HepG2 (cell line): ENCODE data around the gene BLOC1S1. TPM values are rescaled to one million over a fixed set of nuclear protein-coding genes. Genes with fewer than 3 reads are reported as not detected.

Experiments used
- ATAC-seq: fragments of 200-7000 bp; cut with Tn5 transposase; 3 replicates; pipeline ENCODE4 v1.9.1; 2020; ENCODE audit warnings: mild to moderate bottlenecking, moderate library complexity
- BruUV-seq: library from RNA; stranded (reverse); fragments of 400-500 nt; replicated peaks from 2 replicates; lab custom pipeline; 2021; lab: Mats Ljungman, UMichigan
- CTCF ChIA-PET: fragments of 300-600 bp; formaldehyde crosslinking; extraction: SDS; loops from one replicate; lab custom pipeline; 2021; ENCODE audit warnings: low total read pairs, inconsistent platforms, low intra/inter-chr PET ratio; lab: Yijun Ruan, JAX
- POLR2A ChIA-PET: fragments of 350-600 bp; sonication (Branson Sonifier 250); formaldehyde crosslinking; loops from one replicate; lab custom pipeline; 2020; ENCODE audit warnings: antibody characterized with exemption, inconsistent platforms; lab: Yijun Ruan, JAX
- DNase-seq: peaks from one replicate; pipeline ENCODE4 v3.0.0-alpha.2; 2015; ENCODE audit warnings: low spot score
- FAIRE-seq: peaks from 3 replicates; lab custom pipeline; 2011; peaks lifted over from hg19 to GRCh38; lab: Jason Lieb, UNC
- H2AFZ ChIP-seq: one replicate; pipeline ENCODE4 v1.6.1; 2011; ENCODE audit warnings: low read length, inconsistent platforms
- H3K27ac ChIP-seq: fragments of 300-600 bp; 3 replicates; pipeline ENCODE4 v1.8.0; 2011; ENCODE audit warnings: mixed run types, mild to moderate bottlenecking, mixed read lengths, low read length, inconsistent platforms; ENCODE audit not compliant: insufficient read depth; ENCODE audit errors: extremely low read length
- H3K27me3 ChIP-seq, 2 experiments: fragments of 200-600 bp in 1 of 2; 2 replicates in 1 of 2; 3 replicates in 1 of 2; pipeline versions ENCODE4 v1.6.0 to v1.8.0; 2011; ENCODE audit warnings: low read length in 2 of 2, mild to moderate bottlenecking in 2 of 2, moderate library complexity in 2 of 2, inconsistent platforms in 1 of 2; ENCODE audit not compliant: insufficient read depth in 2 of 2, control insufficient read depth in 1 of 2
- H3K36me3 ChIP-seq, 2 experiments: fragments of 200-600 bp in 1 of 2; replicated peaks in 1 of 2; 2 replicates in 1 of 2; 3 replicates in 1 of 2; pipeline versions ENCODE4 v1.5.1 to v1.8.0; 2011; ENCODE audit warnings: low read length in 2 of 2, inconsistent platforms in 1 of 2; ENCODE audit not compliant: insufficient read depth in 2 of 2, control insufficient read depth in 1 of 2
- H3K4me1 ChIP-seq: 2 replicates; pipeline ENCODE4 v1.5.1; 2012; ENCODE audit warnings: low read length, inconsistent platforms; ENCODE audit not compliant: insufficient read depth
- H3K4me2 ChIP-seq: 2 replicates; pipeline ENCODE4 v1.6.0; 2011; ENCODE audit warnings: low read depth, low read length, inconsistent platforms
- H3K4me3 ChIP-seq, 3 experiments: fragments of 200-600 bp in 1 of 3; sonication (generic), shearing (Covaris generic) in 1 of 3; replicated peaks in 1 of 3; 2 replicates each; pipeline ENCODE4 v1.5.1; 2011 to 2016; ENCODE audit warnings: low read length in 3 of 3, inconsistent platforms in 2 of 3, low read depth in 2 of 3, mild to moderate bottlenecking in 2 of 3, control low read depth in 1 of 3, mixed read lengths in 1 of 3; ENCODE audit not compliant: insufficient read depth in 1 of 3
- H3K79me2 ChIP-seq: one replicate; pipeline ENCODE4 v1.6.1; 2011; ENCODE audit warnings: low read length, inconsistent platforms; ENCODE audit not compliant: insufficient read depth
- H3K9ac ChIP-seq: 2 replicates; pipeline ENCODE4 v1.6.0; 2011; ENCODE audit warnings: mild to moderate bottlenecking, low read depth, low read length, inconsistent platforms; ENCODE audit not compliant: insufficient read depth
- H3K9me3 ChIP-seq: 2 replicates; pipeline ENCODE4 v1.5.1; 2012; ENCODE audit warnings: mild to moderate bottlenecking, low read length
- H4K20me1 ChIP-seq: 2 replicates; pipeline ENCODE4 v1.6.0; 2011; ENCODE audit warnings: inconsistent platforms, mild to moderate bottlenecking, low read length, moderate library complexity; ENCODE audit not compliant: insufficient read depth
- AGO2 ChIP-seq: fragments of 200-400 bp; formaldehyde crosslinking; optimal IDR thresholded peaks from 2 replicates; pipeline ENCODE3; 2017; ENCODE audit warnings: mild to moderate bottlenecking, low read depth, low read length, moderate library complexity
- AKAP8 ChIP-seq: sonication (generic); formaldehyde crosslinking; IDR thresholded peaks from 2 replicates; pipeline ENCODE4 v1.5.1; 2020; ENCODE audit warnings: mild to moderate bottlenecking, missing genetic modification reagents
- CAMTA2 ChIP-seq: sonication (generic); formaldehyde crosslinking; IDR thresholded peaks from 2 replicates; pipeline ENCODE4 v1.4.0; 2020; ENCODE audit warnings: mild to moderate bottlenecking, missing genetic modification reagents, borderline replicate concordance
- HIVEP1 ChIP-seq: sonication (generic); formaldehyde crosslinking; IDR thresholded peaks from 2 replicates; pipeline ENCODE4 v1.4.0; 2020; ENCODE audit warnings: mild to moderate bottlenecking, missing genetic modification reagents
- NKX3-1 ChIP-seq: sonication (generic); formaldehyde crosslinking; IDR thresholded peaks from 2 replicates; pipeline ENCODE4 v1.5.0; 2020; ENCODE audit warnings: missing genetic modification reagents
- RBAK ChIP-seq: sonication (generic); formaldehyde crosslinking; IDR thresholded peaks from 2 replicates; pipeline ENCODE4 v1.5.1; 2020; ENCODE audit warnings: mild to moderate bottlenecking, missing genetic modification reagents
- SOX13 ChIP-seq, 3 experiments: fragments of 450-650 bp in 1 of 3; sonication (generic) in 1 of 3; formaldehyde crosslinking in 1 of 3; IDR thresholded peaks in 2 of 3; conservative IDR thresholded peaks in 1 of 3; 2 replicates each; pipeline versions ENCODE4 v1.5.0 to v1.6.1; 2016 to 2020; ENCODE audit warnings: antibody characterized with exemption in 1 of 3, mild to moderate bottlenecking in 1 of 3, missing compliant biosample characterization in 1 of 3, missing genetic modification reagents in 1 of 3, moderate library complexity in 1 of 3
- XRCC5 ChIP-seq: fragments of 200-400 bp; formaldehyde crosslinking; optimal IDR thresholded peaks from 2 replicates; pipeline ENCODE3; 2017; ENCODE audit warnings: mild to moderate bottlenecking, low read length
- ZFX ChIP-seq: sonication (generic); formaldehyde crosslinking; IDR thresholded peaks from 2 replicates; pipeline ENCODE4 v1.4.0; 2020; ENCODE audit warnings: mild to moderate bottlenecking, low read depth, missing genetic modification reagents, moderate library complexity
- WGBS: methylation state at CpG from one replicate; pipeline ENCODE4 v1.1.6; 2017; ENCODE audit warnings: low lambda C conversion rate; 5-methylcytosine and 5-hydroxymethylcytosine counted together
- in situ Hi-C: cut with HindIII; loops from 2 replicates; pipeline ENCODE4 v1.10.0; 2017; ENCODE audit warnings: low pct_unique_long_range_greater_than_20kb; ENCODE audit not compliant: extremely low pct_ligation_motif_present
- intact Hi-C: fragments of 100-400 bp; cut with micrococcal nuclease; formaldehyde crosslinking; loops from one replicate; pipeline ENCODE4 v1.10.0; 2022; ENCODE audit not compliant: unreplicated experiment
- polyA plus RNA-seq, 8 experiments: library from polyadenylated mRNA; depleted of rRNA in 3 of 8; stranded (reverse) in 7 of 8; unstranded in 1 of 8; fragments of >200 nt; fragmentation: Illumina TruSeq in 4 of 8; extraction: Trizol in 4 of 8; gene quantifications; 2 replicates each; pipeline versions ENCODE4 v1.2.1 to v1.2.3, GENCODE V29; 2011 to 2016; ENCODE audit warnings: low read depth in 4 of 8, missing spikeins in 1 of 8, mixed read lengths in 1 of 8; ENCODE audit not compliant: insufficient read depth in 1 of 8
- total RNA-seq, 5 experiments: library from RNA; depleted of rRNA; stranded (reverse); fragments of >200 nt; fragmentation: Illumina TruSeq; extraction: Trizol; gene quantifications; 2 replicates each; pipeline ENCODE4 v1.2.3, GENCODE V29; 2016; ENCODE audit warnings: low read depth in 1 of 5
- TF ChIP-seq, protein P1 (sequence below): sonication (generic); formaldehyde crosslinking; IDR thresholded peaks from 2 replicates; pipeline ENCODE4 v1.5.1; 2020; ENCODE audit warnings: mild to moderate bottlenecking, missing genetic modification reagents, moderate library complexity
- TF ChIP-seq, protein P2 (sequence below): sonication (generic); formaldehyde crosslinking; IDR thresholded peaks from 2 replicates; pipeline ENCODE4 v1.8.0; 2022; ENCODE audit warnings: missing genetic modification reagents, mild to moderate bottlenecking, moderate library complexity, borderline replicate concordance
- TF ChIP-seq, protein P3 (sequence below): sonication (generic); formaldehyde crosslinking; IDR thresholded peaks from 2 replicates; pipeline ENCODE4 v1.9.0; 2021; ENCODE audit warnings: missing genetic modification reagents, borderline replicate concordance

The BLOC1S1 gene
- total and polyA plus RNA-seq, 2 of the 13 experiments (the other 11 are each of a cell fraction or from before 2014, with no cell fraction given), result 55.1 to 95.3 TPM

DNA sequence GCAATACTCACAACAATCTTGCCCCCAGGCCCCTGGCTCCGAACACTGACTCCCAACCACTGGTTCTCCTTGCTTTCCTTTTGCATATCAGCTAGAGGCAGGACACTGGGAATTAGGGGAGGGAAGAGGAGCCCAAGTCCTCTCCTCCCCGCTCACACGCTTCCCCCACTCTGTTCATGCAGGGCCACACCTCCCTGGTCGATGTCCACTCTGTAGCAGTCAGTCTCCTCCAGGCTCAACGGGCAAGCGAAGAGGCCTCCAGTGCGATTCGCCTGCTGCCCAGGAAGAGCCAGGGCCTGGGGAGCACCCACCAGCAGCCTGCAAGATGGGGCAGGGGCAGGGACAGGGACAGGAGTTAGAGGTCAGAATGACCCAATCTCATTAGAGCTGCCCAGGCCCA is 13.0 kb upstream of the BLOC1S1 start (continued):
- TF ChIP-seq, protein P1, sequence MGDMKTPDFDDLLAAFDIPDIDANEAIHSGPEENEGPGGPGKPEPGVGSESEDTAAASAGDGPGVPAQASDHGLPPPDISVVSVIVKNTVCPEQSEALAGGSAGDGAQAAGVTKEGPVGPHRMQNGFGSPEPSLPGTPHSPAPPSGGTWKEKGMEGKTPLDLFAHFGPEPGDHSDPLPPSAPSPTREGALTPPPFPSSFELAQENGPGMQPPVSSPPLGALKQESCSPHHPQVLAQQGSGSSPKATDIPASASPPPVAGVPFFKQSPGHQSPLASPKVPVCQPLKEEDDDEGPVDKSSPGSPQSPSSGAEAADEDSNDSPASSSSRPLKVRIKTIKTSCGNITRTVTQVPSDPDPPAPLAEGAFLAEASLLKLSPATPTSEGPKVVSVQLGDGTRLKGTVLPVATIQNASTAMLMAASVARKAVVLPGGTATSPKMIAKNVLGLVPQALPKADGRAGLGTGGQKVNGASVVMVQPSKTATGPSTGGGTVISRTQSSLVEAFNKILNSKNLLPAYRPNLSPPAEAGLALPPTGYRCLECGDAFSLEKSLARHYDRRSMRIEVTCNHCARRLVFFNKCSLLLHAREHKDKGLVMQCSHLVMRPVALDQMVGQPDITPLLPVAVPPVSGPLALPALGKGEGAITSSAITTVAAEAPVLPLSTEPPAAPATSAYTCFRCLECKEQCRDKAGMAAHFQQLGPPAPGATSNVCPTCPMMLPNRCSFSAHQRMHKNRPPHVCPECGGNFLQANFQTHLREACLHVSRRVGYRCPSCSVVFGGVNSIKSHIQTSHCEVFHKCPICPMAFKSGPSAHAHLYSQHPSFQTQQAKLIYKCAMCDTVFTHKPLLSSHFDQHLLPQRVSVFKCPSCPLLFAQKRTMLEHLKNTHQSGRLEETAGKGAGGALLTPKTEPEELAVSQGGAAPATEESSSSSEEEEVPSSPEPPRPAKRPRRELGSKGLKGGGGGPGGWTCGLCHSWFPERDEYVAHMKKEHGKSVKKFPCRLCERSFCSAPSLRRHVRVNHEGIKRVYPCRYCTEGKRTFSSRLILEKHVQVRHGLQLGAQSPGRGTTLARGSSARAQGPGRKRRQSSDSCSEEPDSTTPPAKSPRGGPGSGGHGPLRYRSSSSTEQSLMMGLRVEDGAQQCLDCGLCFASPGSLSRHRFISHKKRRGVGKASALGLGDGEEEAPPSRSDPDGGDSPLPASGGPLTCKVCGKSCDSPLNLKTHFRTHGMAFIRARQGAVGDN (CRISPR knock-in tag), result peak; percentile 35; the same call in 1 of the 2 replicates
- TF ChIP-seq RBAK (CRISPR knock-in tag) (peak; percentile 81), ZFX (CRISPR knock-in tag) (0 out of 2 replicates have a peak, but pooled peaks have one; percentile 26), XRCC5 (peak; percentile 15), CAMTA2 (CRISPR knock-in tag) (no peak)

DNA sequence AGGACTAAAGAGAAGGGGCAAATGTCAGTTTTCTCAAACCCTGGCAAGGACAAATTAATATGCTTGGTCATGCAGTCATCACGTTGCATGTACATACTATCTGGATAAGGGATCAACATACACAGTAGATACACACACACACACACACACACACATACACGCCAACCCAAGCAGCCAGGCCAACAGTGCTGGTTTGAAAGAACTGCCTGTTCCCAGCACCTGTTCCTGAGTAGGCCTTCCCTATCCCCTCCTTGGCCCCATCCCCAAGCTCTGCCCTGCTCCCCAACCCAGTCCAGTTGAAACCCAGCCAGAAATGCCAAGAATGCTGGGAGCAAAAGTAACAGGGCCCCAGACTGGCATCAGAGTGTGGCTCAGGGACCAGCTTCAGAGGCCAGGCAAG is 12.6 kb upstream of the BLOC1S1 start:
- BruUV-seq, result no TSS peak
- Histone ChIP-seq H3K4me1 (peaks cover 89% of the 10 kb centered on the region), H3K4me3 (no peak overlapping the region; a peak in 1 of 6 replicates), H3K4me2 (peak overlapping the region; percentile 48; the same call in 1 of the 2 replicates), H3K27ac (no peak overlapping the region), H3K79me2 (no peaks in the 10 kb centered on the region), H3K27me3 (peaks cover 8 to 39% of the 10 kb centered on the region in 2 experiments; a peak in 4 of 5 replicates), H2AFZ (no peak overlapping the region), H4K20me1 (no peaks in the 10 kb centered on the region), H3K9me3 (no peaks in the 10 kb centered on the region), H3K9ac (no peak overlapping the region), H3K36me3 (no peaks in the 10 kb centered on the region)
- DNase-seq, result no peak
- FAIRE-seq, result no peak
- POLR2A ChIA-PET, result interaction anchor here (1.2 kb wide), 1 partner anchor 22 kb away, joined by 3 read pairs; a partner anchor contains a TSS
- WGBS, result 29% methylated on average over 2 of the region's 2 CpGs
- no peak for ATAC-seq
- CTCF ChIA-PET, result no interaction called here
- in situ Hi-C loops, result no loop called here
- intact Hi-C loops, result no loop called here
- TF ChIP-seq SOX13 (IDR thresholded peaks at IDR 0.05) (no peak), SOX13 (CRISPR knock-in tag; conservative IDR thresholded peaks at IDR 0.05 in 1 of 2, IDR thresholded peaks at IDR 0.05 in 1 of 2) (no peak), NKX3-1 (no peak), AGO2 (no peak), AKAP8 (CRISPR knock-in tag) (no peak), HIVEP1 (CRISPR knock-in tag) (no peak)
- TF ChIP-seq, protein P2, sequence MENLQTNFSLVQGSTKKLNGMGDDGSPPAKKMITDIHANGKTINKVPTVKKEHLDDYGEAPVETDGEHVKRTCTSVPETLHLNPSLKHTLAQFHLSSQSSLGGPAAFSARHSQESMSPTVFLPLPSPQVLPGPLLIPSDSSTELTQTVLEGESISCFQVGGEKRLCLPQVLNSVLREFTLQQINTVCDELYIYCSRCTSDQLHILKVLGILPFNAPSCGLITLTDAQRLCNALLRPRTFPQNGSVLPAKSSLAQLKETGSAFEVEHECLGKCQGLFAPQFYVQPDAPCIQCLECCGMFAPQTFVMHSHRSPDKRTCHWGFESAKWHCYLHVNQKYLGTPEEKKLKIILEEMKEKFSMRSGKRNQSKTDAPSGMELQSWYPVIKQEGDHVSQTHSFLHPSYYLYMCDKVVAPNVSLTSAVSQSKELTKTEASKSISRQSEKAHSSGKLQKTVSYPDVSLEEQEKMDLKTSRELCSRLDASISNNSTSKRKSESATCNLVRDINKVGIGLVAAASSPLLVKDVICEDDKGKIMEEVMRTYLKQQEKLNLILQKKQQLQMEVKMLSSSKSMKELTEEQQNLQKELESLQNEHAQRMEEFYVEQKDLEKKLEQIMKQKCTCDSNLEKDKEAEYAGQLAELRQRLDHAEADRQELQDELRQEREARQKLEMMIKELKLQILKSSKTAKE (CRISPR knock-in tag), result no peak
- TF ChIP-seq, protein P3, sequence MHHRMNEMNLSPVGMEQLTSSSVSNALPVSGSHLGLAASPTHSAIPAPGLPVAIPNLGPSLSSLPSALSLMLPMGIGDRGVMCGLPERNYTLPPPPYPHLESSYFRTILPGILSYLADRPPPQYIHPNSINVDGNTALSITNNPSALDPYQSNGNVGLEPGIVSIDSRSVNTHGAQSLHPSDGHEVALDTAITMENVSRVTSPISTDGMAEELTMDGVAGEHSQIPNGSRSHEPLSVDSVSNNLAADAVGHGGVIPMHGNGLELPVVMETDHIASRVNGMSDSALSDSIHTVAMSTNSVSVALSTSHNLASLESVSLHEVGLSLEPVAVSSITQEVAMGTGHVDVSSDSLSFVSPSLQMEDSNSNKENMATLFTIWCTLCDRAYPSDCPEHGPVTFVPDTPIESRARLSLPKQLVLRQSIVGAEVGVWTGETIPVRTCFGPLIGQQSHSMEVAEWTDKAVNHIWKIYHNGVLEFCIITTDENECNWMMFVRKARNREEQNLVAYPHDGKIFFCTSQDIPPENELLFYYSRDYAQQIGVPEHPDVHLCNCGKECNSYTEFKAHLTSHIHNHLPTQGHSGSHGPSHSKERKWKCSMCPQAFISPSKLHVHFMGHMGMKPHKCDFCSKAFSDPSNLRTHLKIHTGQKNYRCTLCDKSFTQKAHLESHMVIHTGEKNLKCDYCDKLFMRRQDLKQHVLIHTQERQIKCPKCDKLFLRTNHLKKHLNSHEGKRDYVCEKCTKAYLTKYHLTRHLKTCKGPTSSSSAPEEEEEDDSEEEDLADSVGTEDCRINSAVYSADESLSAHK (CRISPR knock-in tag), result no peak
